DND-41 (cell line): ENCODE measurements around the gene WDR62.

Experiments used
- ATAC-seq: fragments of 200-7000 bp; cut with Tn5 transposase; 3 replicates; pipeline ENCODE4 v1.9.1; 2021; ENCODE audit warnings: low read depth; ENCODE audit not compliant: insufficient read depth
- DNase-seq: peaks from one replicate; pipeline ENCODE4 v3.0.0-alpha.2; 2020
- H2AFZ ChIP-seq: 2 replicates; pipeline ENCODE4 v1.6.0; 2012; ENCODE audit warnings: low read depth, low read length
- H3K27ac ChIP-seq: 2 replicates; pipeline ENCODE4 v1.5.1; 2012; ENCODE audit warnings: low read length, inconsistent platforms
- H3K27me3 ChIP-seq: fragments of 200-600 bp; sonication (generic); 2 replicates; pipeline ENCODE4 v1.6.0; 2012; ENCODE audit warnings: low read length, mild to moderate bottlenecking, inconsistent platforms; ENCODE audit not compliant: insufficient read depth, poor library complexity
- H3K36me3 ChIP-seq: 2 replicates; pipeline ENCODE4 v1.5.1; 2012; ENCODE audit warnings: low read length, inconsistent platforms; ENCODE audit not compliant: insufficient read depth
- H3K4me1 ChIP-seq: 2 replicates; pipeline ENCODE4 v1.5.1; 2012; ENCODE audit warnings: mild to moderate bottlenecking, low read length; ENCODE audit not compliant: insufficient read depth
- H3K4me2 ChIP-seq: 2 replicates; pipeline ENCODE4 v1.6.0; 2012; ENCODE audit warnings: mild to moderate bottlenecking, moderate library complexity, low read length, inconsistent platforms; ENCODE audit not compliant: insufficient read depth
- H3K4me3 ChIP-seq, 2 experiments: fragments of 200-600 bp in 1 of 2; shearing (Covaris generic) in 1 of 2; 2 replicates each; pipeline ENCODE4 v1.5.1; 2012 to 2016; ENCODE audit warnings: inconsistent platforms in 2 of 2, low read length in 2 of 2, mild to moderate bottlenecking in 2 of 2, low read depth in 1 of 2, moderate library complexity in 1 of 2
- H3K79me2 ChIP-seq: 2 replicates; pipeline ENCODE4 v1.6.0; 2012; ENCODE audit warnings: low read length, inconsistent platforms; ENCODE audit not compliant: insufficient read depth
- H3K9ac ChIP-seq: 2 replicates; pipeline ENCODE4 v1.6.0; 2012; ENCODE audit warnings: low read depth, mild to moderate bottlenecking, inconsistent platforms, low read length, moderate library complexity
- H3K9me3 ChIP-seq: 2 replicates; pipeline ENCODE4 v1.5.1; 2012; ENCODE audit warnings: low read length, moderate library complexity, mild to moderate bottlenecking, inconsistent platforms; ENCODE audit not compliant: insufficient read depth, severe bottlenecking
- H4K20me1 ChIP-seq: 2 replicates; pipeline ENCODE4 v1.6.0; 2012; ENCODE audit warnings: low read length; ENCODE audit not compliant: insufficient read depth
- EZH2 ChIP-seq: IDR thresholded peaks from 3 replicates; pipeline ENCODE4 v1.6.1; 2012; ENCODE audit warnings: borderline replicate concordance, low read depth, mild to moderate bottlenecking, moderate library complexity, low read length, inconsistent platforms; ENCODE audit not compliant: severe bottlenecking
- TF ChIP-seq, protein P1 (sequence below): IDR thresholded peaks from 2 replicates; pipeline ENCODE4 v1.5.1; 2012; ENCODE audit warnings: borderline replicate concordance, low read length, moderate library complexity, mild to moderate bottlenecking; ENCODE audit not compliant: poor library complexity, severe bottlenecking; ENCODE audit errors: extremely low read depth

Gene WDR62

GRCh38 chr19:36079389-36079945, 24.8 kb downstream of the WDR62 start:
- TF ChIP-seq EZH2, result no peak
- TF ChIP-seq, protein P1, sequence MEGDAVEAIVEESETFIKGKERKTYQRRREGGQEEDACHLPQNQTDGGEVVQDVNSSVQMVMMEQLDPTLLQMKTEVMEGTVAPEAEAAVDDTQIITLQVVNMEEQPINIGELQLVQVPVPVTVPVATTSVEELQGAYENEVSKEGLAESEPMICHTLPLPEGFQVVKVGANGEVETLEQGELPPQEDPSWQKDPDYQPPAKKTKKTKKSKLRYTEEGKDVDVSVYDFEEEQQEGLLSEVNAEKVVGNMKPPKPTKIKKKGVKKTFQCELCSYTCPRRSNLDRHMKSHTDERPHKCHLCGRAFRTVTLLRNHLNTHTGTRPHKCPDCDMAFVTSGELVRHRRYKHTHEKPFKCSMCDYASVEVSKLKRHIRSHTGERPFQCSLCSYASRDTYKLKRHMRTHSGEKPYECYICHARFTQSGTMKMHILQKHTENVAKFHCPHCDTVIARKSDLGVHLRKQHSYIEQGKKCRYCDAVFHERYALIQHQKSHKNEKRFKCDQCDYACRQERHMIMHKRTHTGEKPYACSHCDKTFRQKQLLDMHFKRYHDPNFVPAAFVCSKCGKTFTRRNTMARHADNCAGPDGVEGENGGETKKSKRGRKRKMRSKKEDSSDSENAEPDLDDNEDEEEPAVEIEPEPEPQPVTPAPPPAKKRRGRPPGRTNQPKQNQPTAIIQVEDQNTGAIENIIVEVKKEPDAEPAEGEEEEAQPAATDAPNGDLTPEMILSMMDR, result no peak
- no peak overlapping the region for H3K9ac ChIP-seq
- ATAC-seq (no peak), DNase-seq (no peak)
- no peaks in the 10 kb centered on the region for H3K4me1 ChIP-seq
- no peak overlapping the region for H3K4me3 ChIP-seq
- H3K27ac ChIP-seq, result no peak overlapping the region
- peaks cover 8% of the 10 kb centered on the region for H4K20me1 ChIP-seq
- H3K36me3 ChIP-seq, result peaks cover 89% of the 10 kb centered on the region
- H3K4me2 ChIP-seq, result no peak overlapping the region
- no peaks in the 10 kb centered on the region for H3K27me3 ChIP-seq
- H3K9me3 ChIP-seq, result no peaks in the 10 kb centered on the region
- no peak overlapping the region for H2AFZ ChIP-seq
- peaks cover 9% of the 10 kb centered on the region for H3K79me2 ChIP-seq

- Histone ChIP-seq H3K4me2 (no peak overlapping the region), H4K20me1 (peaks cover 16% of the 10 kb centered on the region), H3K9me3 (no peaks in the 10 kb centered on the region), H2AFZ (no peak overlapping the region), H3K4me1 (no peaks in the 10 kb centered on the region), H3K9ac (no peak overlapping the region), H3K27ac (no peak overlapping the region), H3K79me2 (peaks cover 10% of the 10 kb centered on the region), H3K36me3 (peaks cover 90% of the 10 kb centered on the region), H3K4me3 (no peak overlapping the region), H3K27me3 (no peaks in the 10 kb centered on the region)
- ATAC-seq (no peak), DNase-seq (no peak)
- no peak for TF ChIP-seq EZH2
Observed at GRCh38 chr19:36081385-36081784, 26.7 kb downstream of the WDR62 start.

DNA sequence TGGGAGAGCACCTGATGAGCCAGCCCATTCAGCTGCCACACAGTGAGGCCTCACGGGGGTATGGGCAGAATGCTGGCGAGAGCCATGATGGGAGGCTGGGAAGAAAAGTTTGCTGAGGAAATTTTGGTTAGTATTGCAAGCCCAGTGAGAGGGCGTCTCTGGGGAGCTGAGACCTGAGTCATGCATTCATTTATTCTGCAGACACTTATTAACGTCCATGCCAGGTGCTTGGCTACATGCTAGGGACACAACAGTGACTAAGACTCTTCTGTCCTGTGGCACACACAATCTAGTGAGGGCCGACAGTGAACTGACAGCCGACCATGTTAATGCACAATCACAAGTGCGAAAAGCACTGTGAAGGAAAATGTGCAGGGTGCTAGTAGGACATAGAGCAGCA, 27.2 kb downstream of the WDR62 start:
- Histone ChIP-seq H3K27me3 (no peaks in the 10 kb centered on the region), H3K9ac (no peak overlapping the region), H3K27ac (no peak overlapping the region), H3K36me3 (peaks cover 91% of the 10 kb centered on the region), H3K4me3 (no peak overlapping the region), H3K4me1 (no peaks in the 10 kb centered on the region), H3K9me3 (no peaks in the 10 kb centered on the region), H2AFZ (no peak overlapping the region), H3K4me2 (no peak overlapping the region), H3K79me2 (peaks cover 10% of the 10 kb centered on the region), H4K20me1 (peaks cover 16% of the 10 kb centered on the region)
- no peak for DNase-seq
- ATAC-seq, result no peak
- TF ChIP-seq, protein P1, result no peak
- TF ChIP-seq EZH2, result no peak

- TF ChIP-seq, protein P1, result no peak
- no peak for TF ChIP-seq EZH2
- Histone ChIP-seq H3K36me3 (peaks cover 90% of the 10 kb centered on the region), H3K4me1 (no peaks in the 10 kb centered on the region), H3K4me2 (no peak overlapping the region), H4K20me1 (peaks cover 16% of the 10 kb centered on the region), H3K27ac (no peak overlapping the region), H3K9ac (no peak overlapping the region), H3K27me3 (no peaks in the 10 kb centered on the region), H2AFZ (no peak overlapping the region), H3K4me3 (no peak overlapping the region), H3K9me3 (no peaks in the 10 kb centered on the region), H3K79me2 (peaks cover 5% of the 10 kb centered on the region)
- ATAC-seq, result no peak
- DNase-seq, result no peak
Observed at GRCh38 chr19:36082916-36083315, 28.2 kb downstream of the WDR62 start.
